ENCODE measurements around the gene NRXN3. TPM values are rescaled to one million over a fixed set of nuclear protein-coding genes. Genes with fewer than 3 reads are reported as not detected.

NRXN3 gene
- total and polyA plus RNA-seq, 2 of the 13 experiments (the other 11 are each of a cell fraction or from before 2014, with no cell fraction given) = 0.03 TPM; not detected in 1

- TF ChIP-seq RERE (CRISPR knock-in tag; IDR thresholded peaks at IDR 0.05; ENCODE audit: low read depth) = no peak
- no peak for TF ChIP-seq ASH2L (IDR thresholded peaks at IDR 0.05; ENCODE audit: insufficient read length, low read depth, low read length)
- no peak for TF ChIP-seq ZNF639 (CRISPR knock-in tag; conservative IDR thresholded peaks at IDR 0.05)
Measured at GRCh38 chr14:79599239-79599638, 1429.1 kb downstream of the NRXN3 start (continued).

GRCh38 chr14:79600406-79600805 is 1430.2 kb downstream of the NRXN3 start:
- Histone ChIP-seq H3K27me3 (ENCODE audit: control insufficient read depth in 1 of 2, insufficient read depth in 2 of 2, low read length in 2 of 2) (no peaks in the 10 kb centered on the region), H2AFZ (ENCODE audit: low read length) (no peak overlapping the region), H3K9me3 (ENCODE audit: low read length) (peaks cover 81% of the 10 kb centered on the region), H3K79me2 (ENCODE audit: insufficient read depth, low read length) (no peaks in the 10 kb centered on the region), H3K4me3 (replicated peaks in 1 of 3; ENCODE audit: insufficient read depth in 1 of 3, low read depth in 2 of 3, low read length in 3 of 3) (no peak overlapping the region), H3K27ac (ENCODE audit: extremely low read length, insufficient read depth, low read length) (no peak overlapping the region), H3K9ac (ENCODE audit: insufficient read depth, low read depth, low read length) (no peak overlapping the region), H3K36me3 (replicated peaks in 1 of 2; ENCODE audit: control insufficient read depth in 1 of 2, insufficient read depth in 2 of 2, low read length in 2 of 2) (no peaks in the 10 kb centered on the region), H4K20me1 (ENCODE audit: insufficient read depth, low read length) (no peaks in the 10 kb centered on the region), H3K4me2 (ENCODE audit: low read depth, low read length) (no peak overlapping the region), H3K4me1 (ENCODE audit: insufficient read depth, low read length) (no peaks in the 10 kb centered on the region)
- FAIRE-seq (no peak), ATAC-seq (no peak), DNase-seq (ENCODE audit: low spot score) (no peak)
- no TSS peak for BruUV-seq (replicated peaks)
- intact Hi-C loops (cut with micrococcal nuclease; ENCODE audit: unreplicated experiment) (no loop called here), in situ Hi-C loops (cut with HindIII; ENCODE audit: extremely low pct_ligation_motif_present, low pct_unique_long_range_greater_than_20kb) (no loop called here)
- 16% methylated on average over 3 of the region's 3 CpGs for WGBS (ENCODE audit: low lambda C conversion rate)
- ChIA-PET CTCF (ENCODE audit: low intra/inter-chr PET ratio, low total read pairs) (no interaction called here), POLR2A (no interaction called here)
- no peak for TF ChIP-seq SP4 (CRISPR knock-in tag; IDR thresholded peaks at IDR 0.05)
- TF ChIP-seq ZNF280B (CRISPR knock-in tag; IDR thresholded peaks at IDR 0.05; ENCODE audit: borderline replicate concordance) = no peak
- TF ChIP-seq ZNF451 (CRISPR knock-in tag; IDR thresholded peaks at IDR 0.05) = no peak
- TF ChIP-seq SMARCC2 (IDR thresholded peaks at IDR 0.05) = no peak
- no peak for TF ChIP-seq KLF11 (CRISPR knock-in tag; IDR thresholded peaks at IDR 0.05)
- no peak for TF ChIP-seq ZNF777 (CRISPR knock-in tag; IDR thresholded peaks at IDR 0.05)
- no peak for TF ChIP-seq ZEB1 (IDR thresholded peaks at IDR 0.05; ENCODE audit: insufficient replicate concordance, low read depth)
- TF ChIP-seq ZNF207 (IDR thresholded peaks at IDR 0.05; ENCODE audit: borderline replicate concordance) = no peak
- no peak for TF ChIP-seq SNAI1 (CRISPR knock-in tag; IDR thresholded peaks at IDR 0.05; ENCODE audit: borderline replicate concordance)
- TF ChIP-seq E2F1 (CRISPR knock-in tag; IDR thresholded peaks at IDR 0.05) = no peak
- TF ChIP-seq ZSCAN21 (CRISPR knock-in tag; IDR thresholded peaks at IDR 0.05; ENCODE audit: borderline replicate concordance) = no peak
- TF ChIP-seq RAD21 (CRISPR knock-in tag; IDR thresholded peaks at IDR 0.05) = no peak

All from HepG2 (cell line).